Measurements from ENCODE around the gene ARRDC2. TPM values are rescaled to one million over a fixed set of nuclear protein-coding genes. Genes with fewer than 3 reads are reported as not detected.

ARRDC2 gene
- total RNA-seq, 1 donor = 15.9 TPM

- H3K9me3 ChIP-seq (ENCODE audit: low read depth, low read length) = no peaks in the 10 kb centered on the region
- H4K20me1 ChIP-seq (ENCODE audit: insufficient read depth, low read length) = peaks cover 9% of the 10 kb centered on the region
- H3K27me3 ChIP-seq (ENCODE audit: insufficient read depth, low read length) = no peaks in the 10 kb centered on the region
- H3K36me3 ChIP-seq (ENCODE audit: insufficient read depth, low read length) = no peaks in the 10 kb centered on the region
- peaks cover 21% of the 10 kb centered on the region for H3K79me2 ChIP-seq (ENCODE audit: insufficient read depth, low read length)
- peaks cover 10% of the 10 kb centered on the region for H3K4me1 ChIP-seq (ENCODE audit: insufficient read depth, low read length)
- peak overlapping the region; percentile 51 for H2AFZ ChIP-seq (ENCODE audit: low read length)
- no peak overlapping the region for H3K4me2 ChIP-seq (ENCODE audit: insufficient read depth, low read length)
- peak; percentile 97 for DNase-seq (ENCODE audit: insufficient read length, low spot score, missing footprints)
- no peak overlapping the region for H3K4me3 ChIP-seq (ENCODE audit: insufficient read depth, low read length)
- TF ChIP-seq CTCF (IDR thresholded peaks at IDR 0.05; ENCODE audit: extremely low read depth, low read depth, low read length) = no peak
- H3K27ac ChIP-seq (ENCODE audit: low read depth, low read length) = no peak overlapping the region
These were observed 9.8 kb upstream of the ARRDC2 start for GRCh38 chr19:17997969-17998826.

GRCh38 chr19:17998827-17999150 lies 9.2 kb upstream of the ARRDC2 start:
- Histone ChIP-seq H3K4me3 (ENCODE audit: insufficient read depth, low read length) (no peak overlapping the region), H3K9me3 (ENCODE audit: low read depth, low read length) (no peaks in the 10 kb centered on the region), H3K36me3 (ENCODE audit: insufficient read depth, low read length) (no peaks in the 10 kb centered on the region), H2AFZ (ENCODE audit: low read length) (no peak overlapping the region), H3K79me2 (ENCODE audit: insufficient read depth, low read length) (peaks cover 23% of the 10 kb centered on the region), H4K20me1 (ENCODE audit: insufficient read depth, low read length) (peaks cover 9% of the 10 kb centered on the region), H3K4me2 (ENCODE audit: insufficient read depth, low read length) (no peak overlapping the region), H3K27ac (ENCODE audit: low read depth, low read length) (no peak overlapping the region), H3K27me3 (ENCODE audit: insufficient read depth, low read length) (no peaks in the 10 kb centered on the region), H3K4me1 (ENCODE audit: insufficient read depth, low read length) (peaks cover 10% of the 10 kb centered on the region)
- no peak for TF ChIP-seq CTCF (IDR thresholded peaks at IDR 0.05; ENCODE audit: extremely low read depth, low read depth, low read length)
- no peak for DNase-seq (ENCODE audit: insufficient read length, low spot score, missing footprints)

- peaks cover 9% of the 10 kb centered on the region for H4K20me1 ChIP-seq (ENCODE audit: insufficient read depth, low read length)
- H3K4me1 ChIP-seq (ENCODE audit: insufficient read depth, low read length) = peaks cover 10% of the 10 kb centered on the region
- peak overlapping the region; percentile 27 for H3K27ac ChIP-seq (ENCODE audit: low read depth, low read length)
- H3K27me3 ChIP-seq (ENCODE audit: insufficient read depth, low read length) = no peaks in the 10 kb centered on the region
- no peaks in the 10 kb centered on the region for H3K36me3 ChIP-seq (ENCODE audit: insufficient read depth, low read length)
- H3K79me2 ChIP-seq (ENCODE audit: insufficient read depth, low read length) = peaks cover 23% of the 10 kb centered on the region
- peak overlapping the region; percentile 56 for H2AFZ ChIP-seq (ENCODE audit: low read length)
- no peak for DNase-seq (ENCODE audit: insufficient read length, low spot score, missing footprints)
- TF ChIP-seq CTCF (IDR thresholded peaks at IDR 0.05; ENCODE audit: extremely low read depth, low read depth, low read length) = no peak
- peak overlapping the region; percentile 79 for H3K4me3 ChIP-seq (ENCODE audit: insufficient read depth, low read length)
- H3K9me3 ChIP-seq (ENCODE audit: low read depth, low read length) = no peaks in the 10 kb centered on the region
- peak overlapping the region; percentile 80 for H3K4me2 ChIP-seq (ENCODE audit: insufficient read depth, low read length)
These were observed 8.1 kb upstream of the ARRDC2 start for GRCh38 chr19:17999684-18000479.

- peaks cover 9% of the 10 kb centered on the region for H4K20me1 ChIP-seq (ENCODE audit: insufficient read depth, low read length)
- peak overlapping the region; percentile 79 for H3K4me3 ChIP-seq (ENCODE audit: insufficient read depth, low read length)
- peak overlapping the region; percentile 56 for H2AFZ ChIP-seq (ENCODE audit: low read length)
- peak overlapping the region; percentile 80 for H3K4me2 ChIP-seq (ENCODE audit: insufficient read depth, low read length)
- DNase-seq (ENCODE audit: insufficient read length, low spot score, missing footprints) = no peak
- no peaks in the 10 kb centered on the region for H3K36me3 ChIP-seq (ENCODE audit: insufficient read depth, low read length)
- H3K9me3 ChIP-seq (ENCODE audit: low read depth, low read length) = no peaks in the 10 kb centered on the region
- no peak for TF ChIP-seq CTCF (IDR thresholded peaks at IDR 0.05; ENCODE audit: extremely low read depth, low read depth, low read length)
- H3K79me2 ChIP-seq (ENCODE audit: insufficient read depth, low read length) = peaks cover 23% of the 10 kb centered on the region
- H3K27me3 ChIP-seq (ENCODE audit: insufficient read depth, low read length) = no peaks in the 10 kb centered on the region
- H3K27ac ChIP-seq (ENCODE audit: low read depth, low read length) = peak overlapping the region; percentile 27
- peaks cover 10% of the 10 kb centered on the region for H3K4me1 ChIP-seq (ENCODE audit: insufficient read depth, low read length)
These were observed 7.5 kb upstream of the ARRDC2 start for GRCh38 chr19:18000480-18000914.
